HFFc6 (cell line): Measurements from ENCODE around the gene PIR. TPM values are rescaled to one million over a fixed set of nuclear protein-coding genes. Genes with fewer than 3 reads are reported as not detected.

Source experiments
- DNase-seq: peaks from one replicate; pipeline ENCODE4 v3.0.0-alpha.2; 2018
- H3K27ac Mint-ChIP-seq: 2 replicates; pipeline ENCODE4 v1.8.0; 2020; ENCODE audit warnings: mild to moderate bottlenecking, mixed read lengths
- H3K27me3 Mint-ChIP-seq: 2 replicates; pipeline ENCODE4 v1.8.0; 2021; ENCODE audit warnings: mild to moderate bottlenecking, moderate library complexity, mixed read lengths; ENCODE audit not compliant: insufficient read depth
- H3K36me3 Mint-ChIP-seq: 2 replicates; pipeline ENCODE4 v1.8.0; 2021; ENCODE audit warnings: low read depth, mixed read lengths
- H3K4me1 Mint-ChIP-seq: 2 replicates; pipeline ENCODE4 v1.8.0; 2020; ENCODE audit warnings: low read depth, mixed read lengths
- H3K4me3 Mint-ChIP-seq: 2 replicates; pipeline ENCODE4 v1.8.0; 2020; ENCODE audit warnings: mild to moderate bottlenecking, moderate library complexity, mixed read lengths
- H3K9me3 Mint-ChIP-seq: 2 replicates; pipeline ENCODE4 v1.8.0; 2020; ENCODE audit warnings: mild to moderate bottlenecking, mixed read lengths
- CTCF ChIP-seq: fragments of 200-600 bp; sonication (generic); IDR thresholded peaks from 2 replicates; pipeline ENCODE4 v1.5.0; 2021; ENCODE audit warnings: antibody characterized with exemption, mild to moderate bottlenecking
- total RNA-seq, 6 experiments: library from RNA; stranded (reverse); fragmentation: NEBNext Ultra II Directional; extraction: Animal tissue kit (Norgen Biotek cat#: 25700); gene quantifications; 2 replicates in 1 of 6; 3 replicates in 5 of 6; pipeline ENCODE4 v1.2.3, GENCODE V29; 2021

Gene PIR
- total RNA-seq, 6 experiments from 2014 or later: 4.3 to 8.8 (median 6.7) TPM

- no peak overlapping the region for H3K4me3 Mint-ChIP-seq
- no peak for TF ChIP-seq CTCF
- no peaks in the 10 kb centered on the region; the same call in 1 of the 2 replicates for H3K4me1 Mint-ChIP-seq
- no peaks in the 10 kb centered on the region for H3K36me3 Mint-ChIP-seq
- DNase-seq: no peak
- H3K27ac Mint-ChIP-seq: no peak overlapping the region
- H3K27me3 Mint-ChIP-seq: no peaks in the 10 kb centered on the region; the same call in 1 of the 2 replicates
- H3K9me3 Mint-ChIP-seq: no peaks in the 10 kb centered on the region
These were observed 82.7 kb downstream of the PIR start for GRCh38 chrX:15410430-15410829.

GRCh38 chrX:15405846-15406245 lies 87.3 kb downstream of the PIR start:
- TF ChIP-seq CTCF: no peak
- Mint-ChIP-seq H3K4me1 (no peaks in the 10 kb centered on the region; the same call in 1 of the 2 replicates), H3K36me3 (no peaks in the 10 kb centered on the region), H3K4me3 (no peak overlapping the region), H3K27me3 (no peaks in the 10 kb centered on the region; the same call in 1 of the 2 replicates), H3K9me3 (no peaks in the 10 kb centered on the region), H3K27ac (no peak overlapping the region)
- no peak for DNase-seq

- no peak overlapping the region for H3K4me3 Mint-ChIP-seq
- no peaks in the 10 kb centered on the region for H3K36me3 Mint-ChIP-seq
- H3K4me1 Mint-ChIP-seq: no peaks in the 10 kb centered on the region
- H3K27me3 Mint-ChIP-seq: no peaks in the 10 kb centered on the region; the same call in 1 of the 2 replicates
- no peak overlapping the region for H3K27ac Mint-ChIP-seq
- DNase-seq: no peak
- no peaks in the 10 kb centered on the region for H3K9me3 Mint-ChIP-seq
- TF ChIP-seq CTCF: no peak
These were observed 88.6 kb downstream of the PIR start for GRCh38 chrX:15404401-15405096.

GRCh38 chrX:15401378-15401777 lies 91.8 kb downstream of the PIR start:
- no peaks in the 10 kb centered on the region for H3K9me3 Mint-ChIP-seq
- H3K27ac Mint-ChIP-seq: no peak overlapping the region
- DNase-seq: no peak
- no peaks in the 10 kb centered on the region for H3K36me3 Mint-ChIP-seq
- no peaks in the 10 kb centered on the region for H3K4me1 Mint-ChIP-seq
- no peak for TF ChIP-seq CTCF
- H3K27me3 Mint-ChIP-seq: no peaks in the 10 kb centered on the region
- H3K4me3 Mint-ChIP-seq: no peak overlapping the region

GRCh38 chrX:15399962-15400391 lies 93.2 kb downstream of the PIR start:
- DNase-seq: no peak
- H3K9me3 Mint-ChIP-seq: no peaks in the 10 kb centered on the region
- no peak overlapping the region for H3K4me3 Mint-ChIP-seq
- no peak for TF ChIP-seq CTCF
- no peaks in the 10 kb centered on the region for H3K36me3 Mint-ChIP-seq
- H3K27me3 Mint-ChIP-seq: no peaks in the 10 kb centered on the region
- H3K27ac Mint-ChIP-seq: no peak overlapping the region
- no peaks in the 10 kb centered on the region for H3K4me1 Mint-ChIP-seq
